ENCODE data around the gene GPD2. TPM values are rescaled to one million over a fixed set of nuclear protein-coding genes. Genes with fewer than 3 reads are reported as not detected.

Gene GPD2
- total RNA-seq, 1 experiment from 2014 or later, result 58.3 TPM

DNA sequence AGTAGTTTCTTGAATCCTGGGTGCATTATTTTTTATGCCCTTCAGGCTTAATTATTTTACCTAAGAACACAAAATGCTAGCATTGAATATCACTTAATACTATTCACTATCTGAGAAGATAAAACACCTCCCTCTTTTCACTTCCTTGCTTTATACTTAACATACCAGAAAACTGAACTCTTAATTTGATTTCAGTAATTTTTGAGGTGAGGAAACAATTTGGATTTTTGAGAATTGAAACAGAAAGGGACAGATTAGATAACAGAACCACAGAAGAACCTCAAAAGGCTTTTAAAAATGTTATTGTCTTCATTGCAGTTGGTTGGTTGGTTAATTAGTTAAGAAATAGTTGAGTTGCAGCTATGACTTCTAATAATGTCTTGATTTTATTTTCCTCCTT is 69.5 kb downstream of the GPD2 start:
- Mint-ChIP-seq H3K4me3 (ENCODE audit: unreplicated experiment) (no peak overlapping the region), H3K36me3 (ENCODE audit: insufficient read depth, unreplicated experiment) (no peaks in the 10 kb centered on the region), H3K9me3 (ENCODE audit: unreplicated experiment) (no peaks in the 10 kb centered on the region), H3K27me3 (ENCODE audit: insufficient read depth, unreplicated experiment) (no peaks in the 10 kb centered on the region), H3K27ac (ENCODE audit: unreplicated experiment) (no peak overlapping the region), H3K4me1 (ENCODE audit: low read depth, unreplicated experiment) (no peaks in the 10 kb centered on the region)
- Histone ChIP-seq H3K36me3 (ENCODE audit: control insufficient read depth, insufficient read depth, low read length) (no peaks in the 10 kb centered on the region), H3K27me3 (replicated peaks; ENCODE audit: control insufficient read depth, insufficient read depth, low read length) (no peaks in the 10 kb centered on the region), H3K4me3 (ENCODE audit: low read depth, low read length) (no peak overlapping the region), H3K9me3 (no peaks in the 10 kb centered on the region), H3K4me1 (no peaks in the 10 kb centered on the region)
- intact Hi-C loops (cut with micrococcal nuclease; ENCODE audit: unreplicated experiment), result no loop called here
- ChIA-PET CTCF (no interaction called here), POLR2A (no interaction called here)
- DNase-seq, result no peak
- TF ChIP-seq, protein P1, sequence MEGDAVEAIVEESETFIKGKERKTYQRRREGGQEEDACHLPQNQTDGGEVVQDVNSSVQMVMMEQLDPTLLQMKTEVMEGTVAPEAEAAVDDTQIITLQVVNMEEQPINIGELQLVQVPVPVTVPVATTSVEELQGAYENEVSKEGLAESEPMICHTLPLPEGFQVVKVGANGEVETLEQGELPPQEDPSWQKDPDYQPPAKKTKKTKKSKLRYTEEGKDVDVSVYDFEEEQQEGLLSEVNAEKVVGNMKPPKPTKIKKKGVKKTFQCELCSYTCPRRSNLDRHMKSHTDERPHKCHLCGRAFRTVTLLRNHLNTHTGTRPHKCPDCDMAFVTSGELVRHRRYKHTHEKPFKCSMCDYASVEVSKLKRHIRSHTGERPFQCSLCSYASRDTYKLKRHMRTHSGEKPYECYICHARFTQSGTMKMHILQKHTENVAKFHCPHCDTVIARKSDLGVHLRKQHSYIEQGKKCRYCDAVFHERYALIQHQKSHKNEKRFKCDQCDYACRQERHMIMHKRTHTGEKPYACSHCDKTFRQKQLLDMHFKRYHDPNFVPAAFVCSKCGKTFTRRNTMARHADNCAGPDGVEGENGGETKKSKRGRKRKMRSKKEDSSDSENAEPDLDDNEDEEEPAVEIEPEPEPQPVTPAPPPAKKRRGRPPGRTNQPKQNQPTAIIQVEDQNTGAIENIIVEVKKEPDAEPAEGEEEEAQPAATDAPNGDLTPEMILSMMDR (IDR thresholded peaks at IDR 0.05; ENCODE audit: insufficient read depth in 1 of 2, low read depth in 1 of 2, low read length in 1 of 2, severe bottlenecking in 1 of 2, unreplicated experiment in 1 of 2), result no peak
- no TSS peak for BruUV-seq (replicated peaks)

DNA sequence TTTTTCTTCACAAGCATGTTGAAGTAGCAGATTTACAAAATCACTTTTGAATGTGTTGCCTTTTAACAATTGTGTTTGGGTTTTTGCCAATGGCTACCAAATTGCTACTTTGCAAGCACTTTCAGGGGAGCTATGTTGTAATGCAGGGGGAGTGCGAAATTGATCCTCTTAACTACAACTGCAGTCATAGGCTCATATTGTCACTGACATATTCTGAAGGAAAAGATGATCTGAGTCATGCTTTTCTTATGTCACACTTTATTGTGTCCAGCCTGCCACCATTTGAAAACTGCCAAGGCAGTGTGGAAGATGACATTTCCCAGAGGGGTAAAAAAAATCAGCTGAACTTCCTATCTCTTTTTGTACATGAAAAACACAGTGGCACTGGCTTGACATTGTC is 74.9 kb downstream of the GPD2 start:
- ChIA-PET CTCF (no interaction called here), POLR2A (no interaction called here)
- Mint-ChIP-seq H3K27me3 (ENCODE audit: insufficient read depth, unreplicated experiment) (no peaks in the 10 kb centered on the region), H3K27ac (ENCODE audit: unreplicated experiment) (no peak overlapping the region), H3K4me1 (ENCODE audit: low read depth, unreplicated experiment) (no peaks in the 10 kb centered on the region), H3K36me3 (ENCODE audit: insufficient read depth, unreplicated experiment) (peaks cover 24% of the 10 kb centered on the region), H3K4me3 (ENCODE audit: unreplicated experiment) (no peak overlapping the region), H3K9me3 (ENCODE audit: unreplicated experiment) (no peaks in the 10 kb centered on the region)
- Histone ChIP-seq H3K4me1 (no peaks in the 10 kb centered on the region), H3K27me3 (replicated peaks; ENCODE audit: control insufficient read depth, insufficient read depth, low read length) (no peaks in the 10 kb centered on the region), H3K4me3 (ENCODE audit: low read depth, low read length) (no peak overlapping the region), H3K9me3 (no peaks in the 10 kb centered on the region), H3K36me3 (ENCODE audit: control insufficient read depth, insufficient read depth, low read length) (no peaks in the 10 kb centered on the region)
- intact Hi-C loops (cut with micrococcal nuclease; ENCODE audit: unreplicated experiment), result loop anchor here (5.0 kb wide), 1 partner anchor 74 kb away; the partner anchor contains the start of gene GPD2
- DNase-seq, result no peak
- no TSS peak for BruUV-seq (replicated peaks)
- TF ChIP-seq, protein P1 (IDR thresholded peaks at IDR 0.05; ENCODE audit: insufficient read depth in 1 of 2, low read depth in 1 of 2, low read length in 1 of 2, severe bottlenecking in 1 of 2, unreplicated experiment in 1 of 2), result no peak

DNA sequence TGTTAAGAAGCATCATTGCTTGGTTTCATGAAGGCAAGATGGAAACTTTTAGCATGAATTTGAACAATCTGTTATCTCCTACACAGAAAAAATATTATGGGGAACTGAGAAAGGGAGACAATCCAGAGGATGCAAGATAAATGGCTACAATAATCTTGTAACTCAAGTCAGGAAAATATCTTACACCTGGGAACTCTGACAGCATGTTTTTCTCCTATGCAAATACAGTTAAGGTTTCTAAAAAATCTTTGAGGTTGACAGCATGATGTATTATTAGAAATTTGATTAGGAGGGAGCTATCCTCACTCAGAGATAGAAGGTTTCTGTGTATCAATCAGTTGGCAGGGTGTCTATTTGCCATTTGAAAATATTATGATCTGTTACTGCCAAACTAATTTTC is 75.6 kb downstream of the GPD2 start:
- no peaks in the 10 kb centered on the region for H3K4me1 Mint-ChIP-seq (ENCODE audit: low read depth, unreplicated experiment)
- H3K9me3 ChIP-seq, result no peaks in the 10 kb centered on the region
- H3K9me3 Mint-ChIP-seq (ENCODE audit: unreplicated experiment), result no peaks in the 10 kb centered on the region
- peaks cover 24% of the 10 kb centered on the region for H3K36me3 Mint-ChIP-seq (ENCODE audit: insufficient read depth, unreplicated experiment)
- no peaks in the 10 kb centered on the region for H3K4me1 ChIP-seq
- TF ChIP-seq, protein P1 (IDR thresholded peaks at IDR 0.05; ENCODE audit: insufficient read depth in 1 of 2, low read depth in 1 of 2, low read length in 1 of 2, severe bottlenecking in 1 of 2, unreplicated experiment in 1 of 2), result no peak
- H3K27me3 Mint-ChIP-seq (ENCODE audit: insufficient read depth, unreplicated experiment), result no peaks in the 10 kb centered on the region
- intact Hi-C loops (cut with micrococcal nuclease; ENCODE audit: unreplicated experiment), result loop anchor here (5.0 kb wide), 1 partner anchor 75 kb away; the partner anchor contains the start of gene GPD2
- POLR2A ChIA-PET, result no interaction called here
- no peaks in the 10 kb centered on the region for H3K27me3 ChIP-seq (replicated peaks; ENCODE audit: control insufficient read depth, insufficient read depth, low read length)
- no peak overlapping the region for H3K4me3 Mint-ChIP-seq (ENCODE audit: unreplicated experiment)
- no peak overlapping the region for H3K4me3 ChIP-seq (ENCODE audit: low read depth, low read length)
- no TSS peak for BruUV-seq (replicated peaks)
- H3K27ac Mint-ChIP-seq (ENCODE audit: unreplicated experiment), result no peak overlapping the region
- CTCF ChIA-PET, result no interaction called here
- DNase-seq, result no peak
- H3K36me3 ChIP-seq (ENCODE audit: control insufficient read depth, insufficient read depth, low read length), result no peaks in the 10 kb centered on the region

Data from Caco-2 (cell line).